Activated T-cell treated with anti-CD3 and anti-CD28 coated beads, Interleukin-2, amount 50 U/mL, for 72 hours (primary cell): ENCODE data around the gene MDC1. TPM values are rescaled to one million over a fixed set of nuclear protein-coding genes. Genes with fewer than 3 reads are reported as not detected.
"Not testable (repeated sequence)": the region's sequence is repeated elsewhere in the genome, so short reads cannot be mapped to it uniquely, and the experiment has no call there.

Experiments
- ATAC-seq, 2 donors: fragments of 150-1000 bp; cut with Tn5 transposase; replicated peaks in 1 of 2; 2 replicates each; pipeline ENCODE4 v1.10.0; 2021; ENCODE audit warnings: moderate library complexity in 2 of 2, mild to moderate bottlenecking in 1 of 2
- DNase-seq, 2 donors: peaks; one replicate each; pipeline ENCODE4 v3.0.0; 2021 to 2022; ENCODE audit warnings: mixed read lengths in 1 of 2
- H3K27ac Mint-ChIP-seq: one replicate; pipeline ENCODE4 v1.8.0; 2022; ENCODE audit warnings: mild to moderate bottlenecking, moderate library complexity, mixed read lengths
- H3K27me3 Mint-ChIP-seq: one replicate; pipeline ENCODE4 v1.8.0; 2022; ENCODE audit warnings: low read depth, mixed read lengths
- H3K36me3 Mint-ChIP-seq, 2 donors: one replicate each; pipeline ENCODE4 v1.8.0; 2022; ENCODE audit warnings: mixed read lengths in 2 of 2, mild to moderate bottlenecking in 1 of 2; ENCODE audit not compliant: insufficient read depth in 2 of 2
- H3K4me1 Mint-ChIP-seq: one replicate; pipeline ENCODE4 v1.8.0; 2022; ENCODE audit warnings: low read depth, mixed read lengths
- H3K4me3 Mint-ChIP-seq, 2 donors: one replicate each; pipeline ENCODE4 v1.8.0; 2022; ENCODE audit warnings: mild to moderate bottlenecking in 2 of 2, mixed read lengths in 2 of 2, moderate library complexity in 2 of 2
- H3K9me3 Mint-ChIP-seq, 2 donors: one replicate each; pipeline ENCODE4 v1.8.0; 2022; ENCODE audit warnings: mixed read lengths in 2 of 2
- total RNA-seq, 2 donors: library from RNA; stranded (reverse); gene quantifications; one replicate each; pipeline ENCODE4 v1.2.3, GENCODE V29; 2022

MDC1 gene
- total RNA-seq, 2 donors from 2014 or later = 102 to 127 TPM

DNA sequence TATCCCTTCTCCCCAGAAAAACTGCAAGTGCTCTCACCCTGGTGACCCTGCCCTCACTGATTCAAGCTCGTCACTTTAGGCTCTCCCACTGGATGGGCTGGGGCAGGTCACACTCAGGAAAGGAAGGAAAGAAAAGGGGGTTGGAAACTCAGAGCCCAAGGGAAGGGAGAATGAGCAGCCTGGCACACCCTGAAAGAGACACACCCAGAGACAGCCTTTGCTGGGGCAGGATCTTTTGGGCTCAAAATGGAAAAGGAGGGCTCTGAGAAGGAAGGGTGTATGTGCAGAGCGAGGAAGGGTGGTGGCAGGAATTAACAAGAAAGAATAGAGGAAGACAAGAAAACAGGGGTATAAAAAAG is 33.1 kb downstream of the MDC1 start:
- no peak for DNase-seq
- Mint-ChIP-seq H3K9me3 (no peaks in the 10 kb centered on the region), H3K27me3 (no peaks in the 10 kb centered on the region), H3K27ac (peak overlapping the region; percentile 72), H3K4me1 (peaks cover 42% of the 10 kb centered on the region), H3K4me3 (peak overlapping the region; percentile 96 to 98), H3K36me3 (peaks cover 39 to 56% of the 10 kb centered on the region in 2 donors)
- ATAC-seq = no peak

DNA sequence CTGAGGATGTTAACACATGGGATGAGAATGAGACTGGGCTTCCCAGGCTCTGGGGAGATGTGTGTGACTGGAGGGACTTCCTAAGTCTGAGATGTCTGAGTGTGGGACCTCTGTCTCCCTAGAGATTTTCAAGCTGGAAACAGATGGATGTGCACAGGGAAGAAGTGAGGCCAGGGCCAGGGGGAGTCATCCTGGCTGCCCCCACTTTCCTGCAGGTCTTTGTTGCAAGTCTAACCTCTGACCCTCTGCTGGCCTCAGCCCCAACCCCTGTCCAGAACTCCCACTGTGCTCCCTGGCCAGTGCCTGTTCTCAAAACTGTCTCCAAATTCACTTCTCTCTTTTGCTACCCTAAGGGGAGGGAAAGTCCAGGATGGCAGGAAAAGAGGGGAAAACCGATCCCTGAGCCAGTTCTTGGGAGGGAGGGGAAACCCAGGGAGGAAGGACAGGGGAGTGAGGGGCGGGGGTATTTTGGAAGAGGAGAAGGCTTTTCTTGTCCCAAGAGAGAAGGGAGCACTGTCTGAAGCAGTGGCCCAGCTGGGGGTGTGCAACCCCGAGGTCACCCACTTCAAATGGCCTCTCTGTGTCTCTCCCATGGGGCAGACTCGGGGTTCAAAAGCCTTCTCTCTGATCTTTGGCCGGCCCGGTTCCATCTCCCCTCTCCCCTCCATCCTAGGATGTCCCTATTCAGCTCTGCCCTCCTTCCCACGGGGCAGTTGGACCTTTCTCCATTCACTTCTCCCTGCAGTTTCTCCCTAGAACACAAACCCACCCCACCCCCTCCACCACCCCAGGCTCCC is 33.7 kb downstream of the MDC1 start:
- peak overlapping the region; percentile 96 to 98 for H3K4me3 Mint-ChIP-seq
- no peaks in the 10 kb centered on the region for H3K27me3 Mint-ChIP-seq
- peak overlapping the region; percentile 72 for H3K27ac Mint-ChIP-seq
- peaks cover 40 to 60% of the 10 kb centered on the region in 2 donors for H3K36me3 Mint-ChIP-seq
- ATAC-seq = no peak
- H3K9me3 Mint-ChIP-seq = no peaks in the 10 kb centered on the region
- H3K4me1 Mint-ChIP-seq = peaks cover 42% of the 10 kb centered on the region
- no peak for DNase-seq

DNA sequence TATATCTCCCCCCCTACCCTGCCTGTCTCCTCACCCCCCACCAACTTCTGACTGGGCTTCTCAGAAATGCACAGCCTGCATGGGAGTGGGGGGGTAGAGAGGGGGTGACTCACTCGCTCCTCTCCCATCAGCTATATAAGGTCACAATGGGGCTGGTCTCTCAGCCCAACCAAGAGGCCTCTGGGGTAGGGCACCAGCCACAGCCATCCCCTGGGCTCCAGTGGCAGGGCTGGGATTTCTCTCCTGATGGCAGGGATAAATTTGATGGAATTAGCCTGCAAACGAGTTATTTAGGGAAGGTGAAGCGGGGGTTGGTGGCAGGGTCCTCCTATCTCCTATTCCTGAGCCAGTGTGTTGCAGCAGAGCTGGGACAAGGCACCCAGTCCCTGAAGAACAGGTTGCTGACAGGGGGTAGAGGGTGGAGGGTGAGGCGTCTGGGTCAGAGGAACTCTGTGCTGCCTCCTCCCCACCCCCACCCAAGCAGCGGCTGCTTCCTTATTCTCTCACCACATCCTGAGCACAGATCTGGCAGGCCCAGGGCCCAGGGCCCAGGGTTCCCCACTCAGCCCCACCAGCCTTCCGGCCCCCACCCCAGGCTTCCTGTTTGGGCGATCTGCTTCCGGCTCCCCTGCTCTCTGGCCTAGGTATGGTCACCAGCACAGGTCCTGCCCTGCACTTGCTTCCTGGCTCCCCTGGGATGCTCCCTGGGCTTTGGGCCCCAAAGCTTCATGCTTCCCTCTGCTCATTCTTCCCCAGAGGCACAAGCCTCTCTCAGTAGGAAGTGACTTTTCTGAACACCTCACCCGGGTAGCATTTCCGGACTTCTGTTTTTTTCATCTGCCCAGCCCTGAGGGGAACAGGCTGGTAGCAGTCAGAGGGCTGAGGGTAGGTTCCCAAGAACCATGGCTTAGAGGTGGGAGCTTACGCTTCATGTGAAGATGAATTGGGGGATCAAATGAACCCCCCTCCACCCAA is 34.7 kb downstream of the MDC1 start:
- Mint-ChIP-seq H3K36me3 (peaks cover 40 to 62% of the 10 kb centered on the region in 2 donors), H3K4me3 (peak overlapping the region; percentile 96 to 98)

DNA sequence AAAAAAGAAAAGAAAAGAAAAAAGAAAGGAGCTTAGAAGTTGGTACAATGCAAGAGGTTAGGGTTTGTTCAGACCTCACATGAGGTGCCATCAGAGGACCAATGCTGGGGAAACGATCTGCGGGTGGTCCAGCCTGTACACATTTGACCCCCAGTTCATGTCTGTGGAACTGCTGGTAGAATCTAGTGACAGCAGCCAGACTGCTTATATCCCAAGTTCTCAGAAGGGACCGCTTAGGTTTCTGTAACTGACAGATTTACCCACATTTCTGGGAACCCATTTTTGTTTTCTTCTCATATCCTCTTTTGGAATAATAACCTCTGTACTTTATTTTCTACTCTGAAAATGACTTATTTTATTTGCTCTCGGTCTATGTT is 35.3 kb downstream of the MDC1 start:
- Mint-ChIP-seq H3K36me3 (peaks cover 40 to 60% of the 10 kb centered on the region in 2 donors), H3K4me3 (peak overlapping the region; percentile 96 to 98), H3K9me3 (no peaks in the 10 kb centered on the region), H3K27me3 (no peaks in the 10 kb centered on the region), H3K27ac (peak overlapping the region; percentile 94), H3K4me1 (peaks cover 33% of the 10 kb centered on the region)
- DNase-seq (peak in 1 of 2 donors; percentile 27), ATAC-seq (peak in 1 of 2 donors; percentile 1)

More for the DNA sequence above, 34.7 kb downstream of the MDC1 start:
- Mint-ChIP-seq H3K27ac (peak overlapping the region; percentile 94), H3K9me3 (no peaks in the 10 kb centered on the region), H3K4me1 (peaks cover 33% of the 10 kb centered on the region), H3K27me3 (no peaks in the 10 kb centered on the region)
- DNase-seq = peak; percentile 90
- peak; percentile 69 to 75 for ATAC-seq

DNA sequence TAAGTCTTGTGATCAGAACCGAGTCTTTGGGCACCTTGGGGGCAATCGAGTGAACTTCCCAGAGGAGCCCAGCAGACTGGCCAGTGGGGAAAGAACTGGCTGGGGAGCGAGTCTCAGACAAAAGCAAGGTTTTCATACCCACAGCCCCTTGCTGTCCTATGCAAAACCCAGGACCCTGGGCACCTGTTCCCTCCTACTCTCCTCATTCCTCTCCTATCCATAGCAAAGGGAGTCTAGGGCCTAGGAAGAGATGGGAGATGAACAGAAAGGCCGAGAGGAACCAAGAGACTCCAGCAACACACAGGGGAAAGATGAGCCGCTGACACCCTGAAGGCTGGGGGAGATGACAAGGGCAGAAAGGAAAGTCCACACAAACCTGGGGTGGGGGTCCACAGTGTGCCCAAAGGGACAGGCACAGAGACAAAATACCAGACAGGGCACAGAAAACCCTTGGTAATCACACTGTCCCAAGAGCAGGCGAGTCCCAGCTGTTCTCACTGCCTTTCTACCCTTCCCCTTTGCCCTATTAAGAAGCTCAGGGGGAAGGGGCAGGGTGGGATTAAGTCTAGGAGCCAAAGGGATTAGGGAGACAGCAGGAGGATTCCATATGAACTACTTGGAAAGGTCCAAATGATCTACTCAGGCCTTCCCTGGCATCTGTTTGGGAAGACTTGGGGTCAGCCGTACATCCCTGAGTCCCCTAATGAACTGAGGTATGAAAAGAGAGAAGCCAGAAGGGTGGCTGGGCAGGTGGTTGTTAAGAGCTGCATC is 37.1 kb downstream of the MDC1 start:
- Mint-ChIP-seq H3K4me3 (peak overlapping the region; percentile 96 to 98), H3K27me3 (no peaks in the 10 kb centered on the region), H3K36me3 (peaks cover 34 to 53% of the 10 kb centered on the region in 2 donors), H3K4me1 (peaks cover 33% of the 10 kb centered on the region), H3K27ac (peak overlapping the region; percentile 89), H3K9me3 (no peaks in the 10 kb centered on the region)
- ATAC-seq (no peak), DNase-seq (no peak)

DNA sequence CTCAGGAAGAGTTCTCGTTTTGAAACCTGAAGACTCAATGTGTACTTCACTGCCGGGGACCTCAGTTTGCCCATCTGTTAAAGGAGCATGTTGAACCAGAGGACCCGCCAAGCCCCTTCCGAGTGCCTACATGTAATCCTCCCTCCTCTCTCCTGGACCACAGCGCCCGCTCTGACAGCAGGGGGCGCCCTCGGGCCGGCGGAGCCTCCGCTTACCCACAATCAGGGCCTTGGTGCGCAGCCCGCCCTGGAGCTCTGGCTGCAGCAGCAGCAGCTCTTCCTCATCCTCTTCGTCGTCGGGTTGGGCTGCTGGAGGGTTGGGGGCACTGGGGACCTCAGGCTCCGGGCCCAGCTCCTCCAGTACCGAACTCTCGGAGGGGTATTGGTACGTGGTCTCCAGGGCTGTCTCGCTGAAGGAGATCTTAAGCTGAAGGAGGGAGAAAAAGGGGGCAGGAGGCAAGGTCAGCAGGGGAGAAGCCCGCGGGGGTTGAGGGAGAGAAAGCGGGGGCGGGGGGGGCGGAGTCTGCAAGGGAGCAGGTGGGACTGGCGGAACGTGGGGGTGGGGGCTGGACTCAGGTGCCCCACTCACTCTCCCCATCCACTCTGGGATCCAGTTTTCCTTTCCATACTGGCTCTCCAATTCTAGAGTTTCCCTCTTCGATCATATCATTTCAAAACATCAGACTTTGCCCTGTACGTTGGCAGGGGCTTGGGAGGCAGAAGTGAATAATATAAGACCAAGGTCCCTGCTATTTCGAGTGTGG is 37.9 kb downstream of the MDC1 start:
- H3K4me3 Mint-ChIP-seq = peak overlapping the region; percentile 96 to 98

DNA sequence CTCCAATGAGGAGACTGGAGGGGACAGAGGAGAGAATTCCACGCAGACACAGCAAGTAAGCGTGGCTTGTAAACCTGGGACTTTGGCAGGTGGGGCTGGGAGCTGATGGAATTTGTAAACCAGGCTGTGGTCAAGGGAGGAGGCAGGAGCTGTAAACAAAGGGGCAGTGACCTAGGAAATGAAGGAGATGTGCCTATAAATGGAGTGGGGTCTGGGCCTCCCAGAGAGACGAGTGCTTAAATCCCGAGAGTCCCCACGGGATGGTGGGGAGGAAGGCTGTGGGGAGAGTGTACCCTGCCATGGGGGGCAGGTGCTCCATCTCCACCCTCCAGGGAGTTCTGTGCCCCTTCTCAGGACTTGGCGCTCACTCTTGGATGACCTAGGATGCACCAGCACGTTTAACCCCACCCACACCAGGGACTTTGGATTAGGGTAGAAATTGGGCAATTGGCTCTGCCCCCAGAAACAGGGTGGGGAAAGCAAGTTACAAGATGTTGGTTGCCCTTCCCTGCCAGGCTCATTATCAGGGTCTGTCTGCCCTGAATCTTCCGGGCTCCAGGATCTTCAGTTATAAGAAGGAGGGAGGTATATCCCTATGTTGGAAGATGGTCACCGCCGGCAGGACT is 40.3 kb downstream of the MDC1 start:
- DNase-seq (no peak), ATAC-seq (no peak)
- Mint-ChIP-seq H3K4me1 (peaks cover 45% of the 10 kb centered on the region), H3K27ac (peak overlapping the region; percentile 17), H3K27me3 (no peaks in the 10 kb centered on the region), H3K9me3 (no peaks in the 10 kb centered on the region), H3K36me3 (peaks cover 17 to 36% of the 10 kb centered on the region in 2 donors), H3K4me3 (no peak overlapping the region)

More for the DNA sequence above, 37.9 kb downstream of the MDC1 start:
- DNase-seq = peak; percentile 90 to 96
- peaks cover 31 to 48% of the 10 kb centered on the region in 2 donors for H3K36me3 Mint-ChIP-seq
- H3K4me1 Mint-ChIP-seq = peaks cover 33% of the 10 kb centered on the region
- ATAC-seq = peak; percentile 49 to 50
- H3K9me3 Mint-ChIP-seq = no peaks in the 10 kb centered on the region
- peak overlapping the region; percentile 89 for H3K27ac Mint-ChIP-seq
- no peaks in the 10 kb centered on the region for H3K27me3 Mint-ChIP-seq

DNA sequence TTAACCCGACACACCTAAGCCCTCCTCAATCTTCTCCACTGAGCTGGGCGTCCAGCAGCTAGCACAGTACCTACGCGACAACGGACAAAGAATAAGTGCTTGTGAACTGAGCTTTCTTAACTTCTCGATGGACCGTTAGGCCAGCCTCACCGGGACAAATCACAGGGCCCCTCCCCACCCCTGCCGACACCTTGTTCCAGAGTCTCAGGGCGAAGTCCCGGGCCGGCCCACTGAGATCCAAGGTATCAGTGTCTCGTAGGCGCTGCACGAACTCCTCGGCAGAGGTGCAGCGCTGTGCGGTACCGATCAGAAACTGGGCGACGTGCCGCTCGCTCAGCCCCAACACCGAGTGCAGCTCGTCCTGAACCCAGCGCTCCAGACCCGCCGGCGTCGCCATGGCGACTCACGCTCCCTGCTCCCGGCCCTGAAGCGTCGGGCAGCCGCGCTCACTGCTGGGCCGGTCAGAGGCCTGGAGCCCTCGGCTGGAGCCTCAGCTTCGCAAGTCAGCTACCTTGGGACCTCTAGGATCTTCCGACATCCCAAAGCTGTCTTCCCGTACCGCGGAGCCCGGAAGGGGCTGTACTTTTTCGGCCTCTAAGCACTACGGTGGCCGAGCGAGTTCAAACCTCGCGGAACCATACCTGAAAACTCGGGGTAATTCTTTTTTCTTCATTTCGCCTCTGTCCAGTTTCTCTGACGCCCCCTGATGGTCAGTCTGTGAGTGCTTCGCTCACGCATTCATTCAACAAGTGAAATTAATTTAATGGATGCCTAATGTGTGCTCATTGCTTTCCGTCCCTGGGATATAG is 44.4 kb downstream of the MDC1 start, which contains the start of gene DHX16:
Gene DHX16, minus strand, starts transcription at position 562 of the 809 bp plus-strand sequence. Its CDS starts 165 bp downstream, at position 397.
- Mint-ChIP-seq H3K27ac (peak within 1 kb of the TSS; percentile 93), H3K36me3 (peaks cover 11 to 16% of the 10 kb centered on the region in 2 donors), H3K27me3 (no peaks in the 10 kb centered on the region), H3K9me3 (no peaks in the 10 kb centered on the region), H3K4me1 (peaks cover 23% of the 10 kb centered on the region), H3K4me3 (peak within 1 kb of the TSS; percentile 88 to 90)
- peak; percentile 92 to 94 for DNase-seq
- peak; percentile 86 to 87 for ATAC-seq

DNA sequence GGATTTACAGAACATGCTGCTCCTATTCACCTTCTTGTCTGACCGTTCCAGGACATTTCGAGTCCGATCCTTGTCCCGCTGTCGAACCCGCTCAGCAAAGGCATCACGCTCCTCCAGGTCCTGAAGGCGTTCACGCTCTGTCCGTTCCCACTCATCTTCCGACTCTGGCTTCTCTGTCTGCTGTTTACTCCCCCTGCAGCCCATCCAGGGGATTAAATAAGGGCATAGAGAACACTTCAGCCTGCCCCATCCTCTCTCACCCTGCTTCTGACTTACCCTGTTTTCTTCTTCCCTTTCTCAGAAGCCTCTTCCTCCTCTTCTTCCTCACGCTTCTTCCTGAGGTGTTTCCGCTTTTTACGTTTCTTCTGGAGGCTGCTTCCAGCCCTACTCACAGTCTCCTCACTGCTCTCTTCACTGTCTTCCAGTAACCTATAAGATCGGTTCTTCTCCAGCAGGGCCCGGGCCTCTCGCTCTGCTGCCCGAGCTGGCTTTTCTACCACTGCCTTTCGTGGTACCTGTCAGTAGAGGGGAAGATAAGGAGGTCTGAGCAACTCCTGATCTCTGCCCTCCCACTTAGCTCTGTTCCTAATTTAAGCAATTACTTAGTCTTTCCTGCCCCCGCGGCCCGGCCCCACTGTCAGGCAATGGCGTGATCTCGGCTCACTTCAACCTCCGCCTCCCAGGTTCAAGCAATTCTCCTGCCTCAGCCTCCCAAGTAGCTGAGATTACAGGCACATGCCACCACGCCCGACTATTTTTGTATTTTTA is 46.1 kb downstream of the MDC1 start:
- Mint-ChIP-seq H3K27ac (no peak overlapping the region), H3K9me3 (no peaks in the 10 kb centered on the region), H3K4me3 (peak overlapping the region; percentile 37 to 90), H3K4me1 (peaks cover 35% of the 10 kb centered on the region), H3K36me3 (peaks cover 3 to 12% of the 10 kb centered on the region in 2 donors), H3K27me3 (no peaks in the 10 kb centered on the region)
- ATAC-seq = no peak
- DNase-seq = no peak

DNA sequence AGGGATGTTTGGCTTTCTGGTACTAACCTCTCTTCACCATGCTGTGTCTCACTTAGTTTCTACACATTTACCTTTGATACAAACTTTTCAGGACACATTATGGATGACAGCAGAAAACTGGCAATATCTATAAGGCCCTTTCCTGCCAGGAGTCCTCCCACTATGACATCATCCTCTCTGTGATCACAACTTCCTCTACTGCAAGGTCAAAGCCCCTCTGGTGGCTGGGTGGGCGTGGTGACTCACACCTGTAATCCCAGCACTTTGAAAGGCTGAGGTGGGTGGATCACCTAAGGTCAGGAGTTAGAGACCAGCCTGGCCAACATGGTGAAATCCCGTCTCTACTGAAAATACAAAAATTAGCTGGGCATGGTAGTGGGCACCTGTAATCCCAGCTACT is 50.8 kb downstream of the MDC1 start:
- peak; percentile 86 to 90 for ATAC-seq
- DNase-seq = peak; percentile 50 to 65
- Mint-ChIP-seq H3K36me3 (peaks cover 9 to 33% of the 10 kb centered on the region in 2 donors), H3K27ac (peak overlapping the region; percentile 71), H3K4me1 (peaks cover 22% of the 10 kb centered on the region), H3K4me3 (peak overlapping the region in 1 of 2 donors; percentile 30)
- H3K27me3 Mint-ChIP-seq, H3K9me3 Mint-ChIP-seq: not testable (repeated sequence)
